ENCODE measurements around the gene LIPM.

DNA sequence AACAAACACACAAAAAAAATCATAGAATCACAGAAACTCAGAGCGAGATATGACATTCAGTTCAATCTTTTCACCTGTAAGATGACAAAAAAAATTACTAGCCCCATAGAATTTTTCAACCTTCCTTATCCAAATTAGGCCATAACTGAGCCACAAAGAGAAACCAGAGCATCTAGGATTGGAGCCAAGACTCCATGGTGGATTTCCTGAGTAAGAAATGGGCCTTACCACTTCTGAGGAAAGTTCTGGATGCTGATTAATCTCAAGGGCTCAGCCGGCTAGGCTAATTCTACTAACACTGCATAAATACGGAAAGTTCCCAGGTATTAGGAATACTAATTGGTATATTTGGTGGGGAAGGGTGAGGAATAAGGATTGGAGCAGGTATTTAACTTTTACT, 16.8 kb downstream of the LIPM start:
- TF ChIP-seq, protein P1, sequence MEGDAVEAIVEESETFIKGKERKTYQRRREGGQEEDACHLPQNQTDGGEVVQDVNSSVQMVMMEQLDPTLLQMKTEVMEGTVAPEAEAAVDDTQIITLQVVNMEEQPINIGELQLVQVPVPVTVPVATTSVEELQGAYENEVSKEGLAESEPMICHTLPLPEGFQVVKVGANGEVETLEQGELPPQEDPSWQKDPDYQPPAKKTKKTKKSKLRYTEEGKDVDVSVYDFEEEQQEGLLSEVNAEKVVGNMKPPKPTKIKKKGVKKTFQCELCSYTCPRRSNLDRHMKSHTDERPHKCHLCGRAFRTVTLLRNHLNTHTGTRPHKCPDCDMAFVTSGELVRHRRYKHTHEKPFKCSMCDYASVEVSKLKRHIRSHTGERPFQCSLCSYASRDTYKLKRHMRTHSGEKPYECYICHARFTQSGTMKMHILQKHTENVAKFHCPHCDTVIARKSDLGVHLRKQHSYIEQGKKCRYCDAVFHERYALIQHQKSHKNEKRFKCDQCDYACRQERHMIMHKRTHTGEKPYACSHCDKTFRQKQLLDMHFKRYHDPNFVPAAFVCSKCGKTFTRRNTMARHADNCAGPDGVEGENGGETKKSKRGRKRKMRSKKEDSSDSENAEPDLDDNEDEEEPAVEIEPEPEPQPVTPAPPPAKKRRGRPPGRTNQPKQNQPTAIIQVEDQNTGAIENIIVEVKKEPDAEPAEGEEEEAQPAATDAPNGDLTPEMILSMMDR (IDR thresholded peaks at IDR 0.05 in 4 of 5, conservative IDR thresholded peaks at IDR 0.05 in 1 of 5), result no peak
- no peak for TF ChIP-seq POLR2A (IDR thresholded peaks at IDR 0.05)

Data from gastrocnemius medialis (tissue), 4 donors.